AG08396 (cell line): Measurements from ENCODE around the gene MX2.
"Not testable (repeated sequence)": the region's sequence is repeated elsewhere in the genome, so short reads cannot be mapped to it uniquely, and the experiment has no call there.

Source experiments
- DNase-seq: peaks from one replicate; pipeline ENCODE4 v3.0.0; 2012; ENCODE audit warnings: low spot score, mixed read lengths

MX2 gene

GRCh38 chr21:41361786-41362604 lies at the start of gene MX2:
MX2 (plus strand) TSS chr21:41362027; CDS start chr21:41376907, 14,880 bp downstream.
- DNase-seq: peak; percentile 77

GRCh38 chr21:41313285-41314164 lies 48.3 kb upstream of the MX2 start:
- not testable (repeated sequence) for DNase-seq

GRCh38 chr21:41315726-41316125 lies 46.1 kb upstream of the MX2 start:
- no peak for DNase-seq

- no peak for DNase-seq
These were observed 45.4 kb upstream of the MX2 start, which contains the start of gene FAM3B for GRCh38 chr21:41316200-41317062. FAM3B (plus strand) TSS chr21:41316801; CDS start chr21:41316880, 79 bp downstream.

GRCh38 chr21:41317063-41317392 lies 44.8 kb upstream of the MX2 start:
- DNase-seq: no peak

GRCh38 chr21:41317458-41317857 lies 44.4 kb upstream of the MX2 start:
- no peak for DNase-seq

- no peak for DNase-seq
These were observed 43.6 kb upstream of the MX2 start for GRCh38 chr21:41318218-41318617.

GRCh38 chr21:41319273-41319672 lies 42.6 kb upstream of the MX2 start:
- DNase-seq: no peak

GRCh38 chr21:41321211-41321907 lies 40.5 kb upstream of the MX2 start:
- DNase-seq: no peak

- no peak for DNase-seq
These were observed 39.8 kb upstream of the MX2 start for GRCh38 chr21:41321908-41322495.

GRCh38 chr21:41322496-41323382 lies 39.1 kb upstream of the MX2 start:
- DNase-seq: no peak

- no peak for DNase-seq
These were observed 36.5 kb upstream of the MX2 start for GRCh38 chr21:41325138-41325912.

GRCh38 chr21:41326414-41327080 lies 35.3 kb upstream of the MX2 start:
- DNase-seq: no peak

GRCh38 chr21:41327753-41328152 lies 34.1 kb upstream of the MX2 start:
- no peak for DNase-seq

GRCh38 chr21:41328660-41329607 lies 32.9 kb upstream of the MX2 start:
- no peak for DNase-seq

GRCh38 chr21:41333752-41334151 lies 28.1 kb upstream of the MX2 start:
- no peak for DNase-seq

- no peak for DNase-seq
These were observed 24.3 kb upstream of the MX2 start for GRCh38 chr21:41337515-41337914.

- no peak for DNase-seq
These were observed 23.4 kb upstream of the MX2 start for GRCh38 chr21:41338455-41338854.
